BJ (cell line): ENCODE results near the gene THSD8. TPM values are rescaled to one million over a fixed set of nuclear protein-coding genes. Genes with fewer than 3 reads are reported as not detected.
"Not testable (repeated sequence)": the region's sequence is repeated elsewhere in the genome, so short reads cannot be mapped to it uniquely, and the experiment has no call there.

Experiments used
- CTCF ChIA-PET: fragments of 350-600 bp; formaldehyde crosslinking; extraction: SDS; loops from one replicate; lab custom pipeline; 2021; ENCODE audit warnings: antibody characterized with exemption, inconsistent platforms; lab: Yijun Ruan, JAX
- POLR2A ChIA-PET: fragments of 300-600 bp; sonication (Branson Sonifier 250); formaldehyde crosslinking; extraction: SDS; loops from one replicate; lab custom pipeline; 2021; ENCODE audit warnings: antibody characterized with exemption; lab: Charles Lee
- DNase-seq: peaks from one replicate; pipeline ENCODE4 v3.0.0-alpha.2; 2011; ENCODE audit warnings: low read depth
- H3K27me3 ChIP-seq: 2 replicates; pipeline ENCODE4 v1.6.0; 2011; ENCODE audit warnings: low read length; ENCODE audit not compliant: control insufficient read depth, insufficient read depth
- H3K36me3 ChIP-seq: 2 replicates; pipeline ENCODE4 v1.5.1; 2011; ENCODE audit warnings: low read length; ENCODE audit not compliant: control insufficient read depth, insufficient read depth
- H3K4me3 ChIP-seq: 2 replicates; pipeline ENCODE4 v1.5.1; 2011; ENCODE audit warnings: low read depth, mild to moderate bottlenecking, control low read depth, low read length
- polyA plus RNA-seq: library from polyadenylated mRNA; depleted of rRNA; stranded (reverse); fragments of >200 nt; gene quantifications from 2 replicates; pipeline ENCODE4 v1.2.3, GENCODE V29; 2011
- TF ChIP-seq, protein P1 (sequence below): IDR thresholded peaks from 2 replicates; pipeline ENCODE4 v1.5.1; 2011; ENCODE audit warnings: low read depth, mild to moderate bottlenecking, control low read depth, inconsistent platforms, low read length, moderate library complexity; ENCODE audit not compliant: insufficient read depth

THSD8 gene
- polyA plus RNA-seq, 1 experiment: 0.75 TPM

- TF ChIP-seq, protein P1, sequence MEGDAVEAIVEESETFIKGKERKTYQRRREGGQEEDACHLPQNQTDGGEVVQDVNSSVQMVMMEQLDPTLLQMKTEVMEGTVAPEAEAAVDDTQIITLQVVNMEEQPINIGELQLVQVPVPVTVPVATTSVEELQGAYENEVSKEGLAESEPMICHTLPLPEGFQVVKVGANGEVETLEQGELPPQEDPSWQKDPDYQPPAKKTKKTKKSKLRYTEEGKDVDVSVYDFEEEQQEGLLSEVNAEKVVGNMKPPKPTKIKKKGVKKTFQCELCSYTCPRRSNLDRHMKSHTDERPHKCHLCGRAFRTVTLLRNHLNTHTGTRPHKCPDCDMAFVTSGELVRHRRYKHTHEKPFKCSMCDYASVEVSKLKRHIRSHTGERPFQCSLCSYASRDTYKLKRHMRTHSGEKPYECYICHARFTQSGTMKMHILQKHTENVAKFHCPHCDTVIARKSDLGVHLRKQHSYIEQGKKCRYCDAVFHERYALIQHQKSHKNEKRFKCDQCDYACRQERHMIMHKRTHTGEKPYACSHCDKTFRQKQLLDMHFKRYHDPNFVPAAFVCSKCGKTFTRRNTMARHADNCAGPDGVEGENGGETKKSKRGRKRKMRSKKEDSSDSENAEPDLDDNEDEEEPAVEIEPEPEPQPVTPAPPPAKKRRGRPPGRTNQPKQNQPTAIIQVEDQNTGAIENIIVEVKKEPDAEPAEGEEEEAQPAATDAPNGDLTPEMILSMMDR: peak; percentile 9; the same call in 1 of the 2 replicates
- H3K36me3 ChIP-seq: peaks cover 2% of the 10 kb centered on the region; the same call in 1 of the 2 replicates
- H3K4me3 ChIP-seq: peak within 1 kb of the TSS; percentile 70
- no peak for DNase-seq
- no peaks in the 10 kb centered on the region for H3K27me3 ChIP-seq
- ChIA-PET CTCF (interaction anchor here (0.6 to 17.9 kb wide), 7 partner anchors 9 to 195 kb away, joined by 3 to 874 read pairs (median 7); partner anchors contain the start of gene HOOK2), POLR2A (interaction anchor here (0.6 kb wide), 1 partner anchor 346 kb away, joined by 3 read pairs; no protein-coding TSS in a partner anchor)
These were observed 4.6 kb downstream of the THSD8 start, which contains the start of gene RNASEH2A for GRCh38 chr19:12806242-12807081. Gene RNASEH2A, plus strand, starts transcription at chr19:12806584. Its CDS starts 90 bp downstream, at chr19:12806674.

GRCh38 chr19:12815088-12815487 is 13.2 kb downstream of the THSD8 start:
- POLR2A ChIA-PET: interaction anchor here (0.7 kb wide), 1 partner anchor 11 kb away, joined by 5 read pairs; no protein-coding TSS in a partner anchor
- no peak for DNase-seq
- CTCF ChIA-PET: interaction anchor here (0.6 to 1.7 kb wide), 6 partner anchors 9 to 1172 kb away, joined by 3 to 7 read pairs (median 4); partner anchors contain the start of genes PRDX2, RNASEH2A and THSD8

DNA sequence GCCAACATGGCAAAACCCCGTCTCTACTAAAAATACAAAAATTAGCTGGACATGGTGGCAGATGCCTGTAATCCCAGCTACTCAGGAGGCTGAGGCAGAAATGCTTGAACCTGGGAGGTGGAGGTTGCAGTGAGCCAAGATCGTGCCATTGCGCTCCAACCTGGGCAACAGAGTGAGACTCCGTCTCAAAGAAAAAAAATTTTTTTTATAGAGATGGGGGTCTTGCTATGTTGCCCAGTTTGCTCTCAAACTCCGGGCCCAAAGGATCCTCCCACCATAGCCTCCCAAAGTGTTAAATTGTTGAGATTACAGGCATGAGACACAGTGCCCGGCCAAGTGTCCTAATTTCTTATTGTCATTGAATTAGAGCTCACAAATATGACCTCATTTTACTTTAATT is 15.3 kb downstream of the THSD8 start:
- H3K27me3 ChIP-seq, POLR2A ChIA-PET, DNase-seq, H3K4me3 ChIP-seq, H3K36me3 ChIP-seq: not testable (repeated sequence)
- CTCF ChIA-PET: interaction anchor here (0.5 to 3.1 kb wide), 6 partner anchors 21 to 253 kb away, joined by 3 to 8 read pairs (median 3); no protein-coding TSS in a partner anchor

More at GRCh38 chr19:12815088-12815487, 13.2 kb downstream of the THSD8 start:
- no peaks in the 10 kb centered on the region for H3K27me3 ChIP-seq
- H3K4me3 ChIP-seq: no peak overlapping the region
- peaks cover under 1% of the 10 kb centered on the region for H3K36me3 ChIP-seq
- TF ChIP-seq, protein P1: no peak

GRCh38 chr19:12817810-12818209 is 15.9 kb downstream of the THSD8 start:
- H3K4me3 ChIP-seq, POLR2A ChIA-PET, H3K36me3 ChIP-seq, DNase-seq, H3K27me3 ChIP-seq: not testable (repeated sequence)
- CTCF ChIA-PET: interaction anchor here (0.9 to 3.1 kb wide), 2 partner anchors 22 to 30 kb away, joined by 3 to 8 read pairs; no protein-coding TSS in a partner anchor

DNA sequence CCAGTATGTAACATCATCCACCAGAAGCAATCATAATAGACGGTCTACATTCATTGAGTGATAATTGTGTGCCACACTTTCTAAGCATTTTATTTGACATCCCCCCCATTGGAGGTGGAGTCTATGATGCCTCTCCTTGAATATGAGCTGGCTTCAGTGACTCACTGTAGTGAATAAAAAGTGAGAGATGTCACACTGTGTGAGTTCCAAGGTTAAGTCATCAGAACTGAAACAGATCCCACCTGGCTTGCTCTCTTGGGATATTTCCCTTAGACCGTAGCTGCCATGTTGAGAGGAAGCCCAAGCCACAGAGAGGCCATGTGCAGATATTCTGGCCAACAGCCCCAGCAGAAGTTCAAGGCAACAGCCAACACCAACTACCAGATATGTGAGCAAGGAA is 19.9 kb downstream of the THSD8 start:
- TF ChIP-seq, protein P1: no peak
- Histone ChIP-seq H3K27me3 (no peaks in the 10 kb centered on the region), H3K36me3 (no peaks in the 10 kb centered on the region), H3K4me3 (no peak overlapping the region)
- no peak for DNase-seq
- CTCF ChIA-PET: interaction anchor here (1.2 to 1.9 kb wide), 2 partner anchors 56 to 62 kb away, joined by 3 to 9 read pairs; no protein-coding TSS in a partner anchor
- POLR2A ChIA-PET: no interaction called here
